ENCODE data around the gene DLX2. TPM values are rescaled to one million over a fixed set of nuclear protein-coding genes. Genes with fewer than 3 reads are reported as not detected.

The DLX2 gene
- total and polyA plus RNA-seq, 5 donors from 2014 or later: 0.47 TPM; not detected in 4

DNA sequence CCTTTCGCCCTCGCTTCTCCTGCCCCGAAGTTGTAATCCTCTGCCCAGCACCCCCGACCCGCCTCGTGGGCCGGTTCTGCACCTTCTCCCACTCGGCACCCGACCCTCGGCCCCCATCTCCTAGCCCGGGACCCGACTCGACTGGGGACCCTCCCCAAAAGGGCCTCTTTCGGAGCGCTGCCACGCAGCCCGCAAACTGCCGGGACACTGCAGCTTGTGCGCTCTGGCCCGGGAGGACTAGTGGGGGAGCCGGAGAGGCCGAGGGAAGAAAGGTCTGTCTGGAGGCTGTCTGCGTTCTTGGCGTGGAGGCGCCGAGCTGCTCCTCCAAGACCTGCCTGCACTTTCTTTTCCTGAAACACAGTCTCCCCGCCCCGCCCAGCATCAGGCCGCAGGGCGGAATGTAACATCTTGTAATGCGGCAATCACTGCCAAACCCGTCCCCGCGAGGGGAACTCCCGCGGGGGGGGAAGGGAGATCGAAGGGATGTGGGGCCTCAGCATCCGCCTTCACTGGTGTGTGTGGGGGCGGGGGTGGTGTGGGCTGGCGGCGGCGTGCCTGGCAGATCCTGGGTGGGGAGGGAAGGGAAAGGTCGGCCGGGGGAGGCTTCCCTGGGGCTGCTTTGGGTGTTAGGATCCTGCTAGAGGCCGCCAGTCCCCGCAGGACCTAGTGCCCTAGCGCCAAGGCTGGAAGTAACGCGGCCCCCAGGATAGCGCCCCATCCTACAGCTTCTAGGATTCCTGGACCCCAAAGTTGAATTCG lies 7.4 kb downstream of the DLX2 start:
- H3K4me1 Mint-ChIP-seq: peaks cover 11 to 46% (median 30%) of the 10 kb centered on the region in 4 donors
- peak; percentile 84 to 86 for ATAC-seq (ENCODE audit: low read depth in 2 of 2)
- peaks cover 3 to 10% of the 10 kb centered on the region in 2 experiments for H3K9me3 ChIP-seq (ENCODE audit: control insufficient read depth in 2 of 2, low read length in 2 of 2)
- peaks cover 3% of the 10 kb centered on the region for H3K36me3 Mint-ChIP-seq
- H3K27me3 Mint-ChIP-seq: peaks cover 81% of the 10 kb centered on the region
- H3K4me3 Mint-ChIP-seq: peak overlapping the region; percentile 55 to 88 (median 84)
- no peak overlapping the region for H3K27ac ChIP-seq (ENCODE audit: insufficient read depth, low read length, poor library complexity, severe bottlenecking)
- H3K27me3 ChIP-seq (ENCODE audit: control insufficient read depth, insufficient read depth, low read length): peaks cover 58% of the 10 kb centered on the region
- H3K36me3 ChIP-seq (ENCODE audit: control insufficient read depth, insufficient read depth, low read length): no peaks in the 10 kb centered on the region
- DNase-seq: peak; percentile 59 to 80 (median 77)
- peaks cover 64% of the 10 kb centered on the region for H3K4me1 ChIP-seq (ENCODE audit: control insufficient read depth, insufficient read depth, low read length, poor library complexity, severe bottlenecking)
- peak overlapping the region; percentile 21 for H3K4me3 ChIP-seq (ENCODE audit: low read depth, low read length)
- peak overlapping the region; percentile 59 to 80 (median 80) for H3K27ac Mint-ChIP-seq
- H3K9me3 Mint-ChIP-seq: peaks cover 0 to 13% (median 0%) of the 10 kb centered on the region in 7 donors

DNA sequence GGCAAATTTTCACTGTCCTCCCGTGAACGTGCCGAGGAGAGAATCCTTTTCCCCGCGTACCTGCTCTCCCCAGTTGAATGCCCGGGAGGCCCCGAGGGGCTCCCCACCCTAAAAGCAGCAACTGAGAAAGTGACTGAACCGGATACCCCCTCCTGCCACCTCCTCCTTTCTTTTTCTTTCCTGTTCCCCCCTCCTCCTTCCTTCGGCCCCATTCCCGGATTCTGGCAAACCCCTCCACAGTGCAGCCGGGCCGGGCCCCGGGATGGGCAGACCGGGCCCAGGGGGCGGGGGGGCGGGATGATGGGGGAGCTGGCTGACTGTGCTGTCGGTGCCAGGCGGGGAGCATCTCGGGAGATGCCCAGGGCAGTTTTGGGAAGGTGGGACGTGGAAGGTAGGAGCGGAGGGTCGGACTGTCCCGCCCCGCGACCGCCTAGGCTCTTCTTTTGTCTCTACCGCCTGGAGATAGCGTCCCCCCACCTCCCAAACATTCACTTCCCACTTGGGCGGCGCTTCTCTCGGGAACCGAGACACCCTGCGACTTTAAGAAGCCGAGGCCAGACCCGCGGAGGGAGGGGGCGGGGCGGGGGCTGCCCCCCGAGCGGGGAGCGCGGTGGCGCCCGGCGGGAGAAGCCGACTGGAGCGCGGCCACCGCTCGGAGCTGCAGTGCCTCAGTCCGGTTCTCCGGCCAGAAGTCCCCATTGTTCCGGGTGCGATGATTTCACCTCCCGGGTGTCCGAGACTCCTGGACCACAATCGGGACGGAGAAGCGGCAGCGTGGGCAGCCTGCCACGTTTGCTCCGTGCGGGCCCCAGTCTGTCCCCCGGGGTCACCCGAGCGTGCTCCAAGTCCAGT lies 8.2 kb downstream of the DLX2 start:
- Histone ChIP-seq H3K4me1 (ENCODE audit: control insufficient read depth, insufficient read depth, low read length, poor library complexity, severe bottlenecking) (peaks cover 56% of the 10 kb centered on the region), H3K27ac (ENCODE audit: insufficient read depth, low read length, poor library complexity, severe bottlenecking) (no peak overlapping the region), H3K4me3 (ENCODE audit: low read depth, low read length) (no peak overlapping the region), H3K27me3 (ENCODE audit: control insufficient read depth, insufficient read depth, low read length) (peaks cover 62% of the 10 kb centered on the region), H3K36me3 (ENCODE audit: control insufficient read depth, insufficient read depth, low read length) (no peaks in the 10 kb centered on the region), H3K9me3 (ENCODE audit: control insufficient read depth in 2 of 2, low read length in 2 of 2) (peaks cover 3 to 10% of the 10 kb centered on the region in 2 experiments)
- ATAC-seq (ENCODE audit: low read depth in 2 of 2) (no peak), DNase-seq (peak in 1 of 3 donors; percentile 12)
- H3K9me3 Mint-ChIP-seq: peaks cover 0 to 13% (median 0%) of the 10 kb centered on the region in 7 donors
- H3K4me1 Mint-ChIP-seq: peaks cover 11 to 49% (median 30%) of the 10 kb centered on the region in 4 donors
- H3K36me3 Mint-ChIP-seq: peaks cover 3% of the 10 kb centered on the region
- peaks cover 85% of the 10 kb centered on the region for H3K27me3 Mint-ChIP-seq
- H3K4me3 Mint-ChIP-seq: peak overlapping the region; percentile 17 to 85 (median 60)
- peak overlapping the region in 1 of 3 donors; percentile 43 for H3K27ac Mint-ChIP-seq

DNA sequence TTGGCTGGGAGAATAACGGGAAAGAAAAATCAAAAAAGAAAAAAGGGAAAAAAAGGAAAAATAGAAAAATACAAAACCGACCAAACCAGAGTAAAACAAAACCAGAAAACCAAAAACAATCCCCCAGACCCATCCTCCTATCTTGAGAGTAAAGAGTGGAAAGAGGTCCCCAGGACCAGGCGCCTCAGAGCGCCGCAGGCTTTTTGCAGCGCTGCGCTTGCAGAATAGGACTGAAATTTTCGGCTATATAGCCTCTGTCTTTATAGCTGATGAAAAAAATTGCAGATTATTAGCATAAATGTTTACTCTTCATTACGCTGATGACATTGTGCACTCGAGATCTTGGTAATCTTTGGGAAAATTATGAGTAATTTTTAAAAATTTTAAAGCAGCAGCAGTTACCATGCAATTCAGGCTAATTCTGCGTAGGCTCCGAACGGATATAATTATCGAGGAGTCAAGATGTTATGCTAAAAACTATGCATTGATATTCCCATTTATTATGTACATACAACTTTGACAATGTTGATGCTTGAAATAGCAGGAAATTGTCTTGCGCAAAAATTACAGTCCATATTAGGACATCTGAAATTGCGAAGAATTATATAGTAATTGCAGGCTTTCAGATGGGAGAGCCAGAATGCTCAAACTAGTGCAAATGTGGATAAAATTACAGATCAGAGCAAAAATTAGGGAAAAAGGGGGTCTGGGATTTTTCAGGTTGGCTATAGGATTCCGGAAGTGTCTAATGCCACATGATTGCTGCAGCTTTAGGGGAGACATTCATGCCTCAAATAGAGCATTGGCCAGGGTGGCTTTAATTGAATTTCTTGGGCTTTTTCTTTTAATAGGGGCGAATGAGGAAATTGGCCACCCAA lies 9.0 kb downstream of the DLX2 start:
- ATAC-seq (ENCODE audit: low read depth in 2 of 2) (no peak), DNase-seq (peak in 1 of 3 donors; percentile 15)
- Mint-ChIP-seq H3K27me3 (peaks cover 91% of the 10 kb centered on the region), H3K4me1 (peaks cover 11 to 49% (median 28%) of the 10 kb centered on the region in 4 donors), H3K4me3 (peak overlapping the region; percentile 17 to 73 (median 50)), H3K27ac (peak overlapping the region in 1 of 3 donors; percentile 90), H3K9me3 (peaks cover 0 to 13% (median 0%) of the 10 kb centered on the region in 7 donors), H3K36me3 (peaks cover 3% of the 10 kb centered on the region)
- Histone ChIP-seq H3K36me3 (ENCODE audit: control insufficient read depth, insufficient read depth, low read length) (no peaks in the 10 kb centered on the region), H3K4me3 (ENCODE audit: low read depth, low read length) (no peak overlapping the region), H3K27me3 (ENCODE audit: control insufficient read depth, insufficient read depth, low read length) (peaks cover 66% of the 10 kb centered on the region), H3K27ac (ENCODE audit: insufficient read depth, low read length, poor library complexity, severe bottlenecking) (no peak overlapping the region), H3K4me1 (ENCODE audit: control insufficient read depth, insufficient read depth, low read length, poor library complexity, severe bottlenecking) (peaks cover 47% of the 10 kb centered on the region), H3K9me3 (ENCODE audit: control insufficient read depth in 2 of 2, low read length in 2 of 2) (peaks cover 3 to 12% of the 10 kb centered on the region in 2 experiments)

DNA sequence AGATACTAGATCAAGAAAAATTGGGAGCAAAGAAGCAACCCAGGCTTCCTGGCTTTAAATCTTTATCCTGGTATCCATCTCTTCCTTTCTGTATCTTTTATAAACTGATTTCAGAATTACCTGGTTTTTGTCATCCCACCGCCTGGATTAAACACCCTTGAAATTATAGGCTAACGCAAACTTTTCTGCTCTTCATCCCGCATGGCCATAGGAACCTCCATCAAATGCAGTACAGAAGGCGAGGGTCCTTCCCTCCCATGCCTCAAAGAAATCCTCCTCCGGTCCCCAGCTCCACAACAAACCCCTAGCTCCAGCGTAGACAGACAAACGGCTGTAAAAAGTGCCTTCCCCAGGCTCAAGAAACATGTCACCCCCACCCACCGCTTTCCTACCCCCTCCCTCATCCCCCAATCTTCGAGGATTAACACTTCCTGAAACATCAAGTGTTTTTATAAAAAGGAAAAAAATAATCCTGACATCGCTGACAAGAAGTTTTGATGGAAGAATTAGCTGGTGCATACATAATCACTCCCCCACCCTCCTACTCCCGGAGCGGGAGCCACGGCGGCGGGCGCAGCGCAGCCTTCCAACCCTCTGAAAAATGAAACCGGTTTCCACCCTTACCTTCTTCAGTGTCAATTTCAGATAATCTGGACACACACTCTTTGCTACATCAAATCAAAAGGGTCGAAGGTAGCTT lies 9.8 kb downstream of the DLX2 start:
- DNase-seq: no peak
- Histone ChIP-seq H3K36me3 (ENCODE audit: control insufficient read depth, insufficient read depth, low read length) (no peaks in the 10 kb centered on the region), H3K4me3 (ENCODE audit: low read depth, low read length) (no peak overlapping the region), H3K27me3 (ENCODE audit: control insufficient read depth, insufficient read depth, low read length) (peaks cover 64% of the 10 kb centered on the region), H3K4me1 (ENCODE audit: control insufficient read depth, insufficient read depth, low read length, poor library complexity, severe bottlenecking) (peaks cover 45% of the 10 kb centered on the region), H3K9me3 (ENCODE audit: control insufficient read depth in 2 of 2, low read length in 2 of 2) (peaks cover 3 to 16% of the 10 kb centered on the region in 2 experiments), H3K27ac (ENCODE audit: insufficient read depth, low read length, poor library complexity, severe bottlenecking) (no peak overlapping the region)
- ATAC-seq (ENCODE audit: low read depth in 2 of 2): no peak
- Mint-ChIP-seq H3K4me3 (peak overlapping the region in 3 of 4 donors; percentile 58 to 73 (median 68)), H3K36me3 (peaks cover 3% of the 10 kb centered on the region), H3K27ac (peak overlapping the region in 1 of 3 donors; percentile 90), H3K4me1 (peaks cover 15 to 51% (median 33%) of the 10 kb centered on the region in 4 donors), H3K9me3 (peaks cover 0 to 18% (median 0%) of the 10 kb centered on the region in 7 donors), H3K27me3 (peaks cover 93% of the 10 kb centered on the region)

DNA sequence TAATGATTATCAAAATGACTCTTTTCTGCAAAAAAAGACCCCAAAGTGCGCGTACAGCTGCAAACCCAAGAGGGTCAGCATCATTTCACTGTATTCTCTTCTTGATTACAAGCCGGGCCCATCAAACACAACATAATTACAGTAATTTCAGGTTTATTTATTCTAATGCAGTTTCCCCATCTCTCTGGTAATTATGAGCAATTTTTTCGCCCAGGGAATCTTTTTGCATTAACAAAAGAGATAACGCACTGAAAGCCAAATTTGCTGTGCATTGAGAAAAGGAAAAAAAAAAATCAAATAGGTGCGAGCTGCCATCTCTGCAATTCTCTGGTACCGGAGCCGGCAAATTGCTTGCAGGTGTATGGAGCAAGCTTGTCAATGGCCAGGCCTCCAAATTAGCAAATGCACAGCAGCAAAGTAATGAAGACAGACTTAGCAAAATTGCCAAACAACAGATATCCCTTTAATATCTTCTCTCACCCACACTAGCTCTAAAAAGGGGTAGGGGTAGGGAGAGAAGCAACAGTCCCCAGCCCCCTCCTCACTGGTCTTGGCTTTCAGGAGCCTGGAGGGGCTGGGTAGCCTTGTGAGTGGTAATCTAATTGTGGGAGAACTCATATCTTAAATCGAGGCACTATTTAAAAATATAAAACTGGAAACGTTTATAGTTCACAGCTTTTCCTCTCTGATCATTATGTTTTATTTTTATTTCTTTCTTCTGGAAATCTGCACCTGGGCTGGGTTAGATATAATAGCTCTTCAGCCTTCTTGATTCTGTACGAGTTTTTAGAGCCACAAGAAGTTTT lies 10.7 kb downstream of the DLX2 start:
- Histone ChIP-seq H3K36me3 (ENCODE audit: control insufficient read depth, insufficient read depth, low read length) (no peaks in the 10 kb centered on the region), H3K27me3 (ENCODE audit: control insufficient read depth, insufficient read depth, low read length) (peaks cover 64% of the 10 kb centered on the region), H3K9me3 (ENCODE audit: control insufficient read depth in 2 of 2, low read length in 2 of 2) (peaks cover 3 to 16% of the 10 kb centered on the region in 2 experiments), H3K4me1 (ENCODE audit: control insufficient read depth, insufficient read depth, low read length, poor library complexity, severe bottlenecking) (peaks cover 45% of the 10 kb centered on the region), H3K27ac (ENCODE audit: insufficient read depth, low read length, poor library complexity, severe bottlenecking) (no peak overlapping the region), H3K4me3 (ENCODE audit: low read depth, low read length) (no peak overlapping the region)
- H3K4me3 Mint-ChIP-seq: peak overlapping the region in 2 of 4 donors; percentile 38 to 41
- peaks cover 15 to 59% (median 36%) of the 10 kb centered on the region in 4 donors for H3K4me1 Mint-ChIP-seq
- peaks cover 0 to 23% (median 0%) of the 10 kb centered on the region in 7 donors for H3K9me3 Mint-ChIP-seq
- no peak for DNase-seq
- ATAC-seq (ENCODE audit: low read depth in 2 of 2): no peak
- H3K36me3 Mint-ChIP-seq: peaks cover 3% of the 10 kb centered on the region
- H3K27me3 Mint-ChIP-seq: peaks cover 93% of the 10 kb centered on the region
- no peak overlapping the region for H3K27ac Mint-ChIP-seq

DNA sequence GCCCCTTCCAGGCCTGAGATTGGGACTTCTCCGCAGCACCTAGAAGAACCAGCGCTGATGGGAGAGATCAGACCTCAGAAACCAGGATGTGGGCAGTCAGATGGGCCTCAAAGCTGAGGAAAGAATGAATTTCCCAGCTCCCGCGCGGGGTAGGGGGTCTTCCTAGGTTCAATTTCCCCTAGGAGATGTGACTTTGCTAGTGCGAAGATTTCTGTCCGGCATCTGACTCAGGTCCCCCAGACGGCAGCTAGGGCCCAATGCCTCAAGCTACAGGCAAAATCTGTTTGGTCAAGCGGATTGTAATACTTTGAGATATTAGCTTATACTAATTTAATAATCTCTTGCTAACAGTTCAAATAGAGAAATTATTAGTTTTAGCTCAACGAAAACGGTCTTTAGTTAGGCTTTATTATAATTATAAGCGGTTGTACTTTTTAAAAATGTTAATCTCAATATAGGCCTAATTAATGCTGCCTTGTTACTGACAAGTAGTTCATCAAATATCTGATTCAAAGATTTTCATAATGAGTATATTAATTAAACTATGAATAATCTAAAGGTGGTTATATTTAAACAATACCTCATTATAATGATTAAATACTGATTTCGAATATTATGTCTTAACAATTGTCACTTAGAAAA lies 11.6 kb downstream of the DLX2 start:
- Mint-ChIP-seq H3K4me3 (peak overlapping the region in 1 of 4 donors; percentile 41), H3K27ac (no peak overlapping the region), H3K4me1 (peaks cover 19 to 61% (median 37%) of the 10 kb centered on the region in 4 donors), H3K36me3 (peaks cover 3% of the 10 kb centered on the region), H3K9me3 (peaks cover 0 to 22% (median 0%) of the 10 kb centered on the region in 7 donors), H3K27me3 (peaks cover 93% of the 10 kb centered on the region)
- ATAC-seq (ENCODE audit: low read depth in 2 of 2): no peak
- no peak overlapping the region for H3K4me3 ChIP-seq (ENCODE audit: low read depth, low read length)
- H3K36me3 ChIP-seq (ENCODE audit: control insufficient read depth, insufficient read depth, low read length): no peaks in the 10 kb centered on the region
- DNase-seq: peak in 1 of 3 donors; percentile 16
- peaks cover 45% of the 10 kb centered on the region for H3K4me1 ChIP-seq (ENCODE audit: control insufficient read depth, insufficient read depth, low read length, poor library complexity, severe bottlenecking)
- H3K27me3 ChIP-seq (ENCODE audit: control insufficient read depth, insufficient read depth, low read length): peaks cover 68% of the 10 kb centered on the region
- peaks cover 3 to 16% of the 10 kb centered on the region in 2 experiments for H3K9me3 ChIP-seq (ENCODE audit: control insufficient read depth in 2 of 2, low read length in 2 of 2)
- no peak overlapping the region for H3K27ac ChIP-seq (ENCODE audit: insufficient read depth, low read length, poor library complexity, severe bottlenecking)

All from CD4-positive, CD25-positive, alpha-beta regulatory T cell (primary cell).